Activated CD8-positive, alpha-beta memory T cell treated with anti-CD3 and anti-CD28 coated beads for 48 hours (primary cell): Measurements from ENCODE around the gene NGEF.

Experiments used
- DNase-seq, 3 experiments: peaks; one replicate each; pipeline ENCODE4 v3.0.0-alpha.2; 2020; ENCODE audit warnings: low read depth in 2 of 3, low spot score in 2 of 3

Gene NGEF

GRCh38 chr2:232887171-232887850 lies 125.7 kb downstream of the NGEF start:
- no peak for DNase-seq

- no peak for DNase-seq
Measured at GRCh38 chr2:232886632-232887031, 126.4 kb downstream of the NGEF start.

GRCh38 chr2:232886176-232886575 lies 126.9 kb downstream of the NGEF start:
- DNase-seq = no peak

- no peak for DNase-seq
Measured at GRCh38 chr2:232885264-232885961, 127.6 kb downstream of the NGEF start.

- no peak for DNase-seq
Measured at GRCh38 chr2:232884549-232885263, 128.3 kb downstream of the NGEF start.

GRCh38 chr2:232884001-232884421 lies 129.0 kb downstream of the NGEF start:
- DNase-seq = no peak

DNA sequence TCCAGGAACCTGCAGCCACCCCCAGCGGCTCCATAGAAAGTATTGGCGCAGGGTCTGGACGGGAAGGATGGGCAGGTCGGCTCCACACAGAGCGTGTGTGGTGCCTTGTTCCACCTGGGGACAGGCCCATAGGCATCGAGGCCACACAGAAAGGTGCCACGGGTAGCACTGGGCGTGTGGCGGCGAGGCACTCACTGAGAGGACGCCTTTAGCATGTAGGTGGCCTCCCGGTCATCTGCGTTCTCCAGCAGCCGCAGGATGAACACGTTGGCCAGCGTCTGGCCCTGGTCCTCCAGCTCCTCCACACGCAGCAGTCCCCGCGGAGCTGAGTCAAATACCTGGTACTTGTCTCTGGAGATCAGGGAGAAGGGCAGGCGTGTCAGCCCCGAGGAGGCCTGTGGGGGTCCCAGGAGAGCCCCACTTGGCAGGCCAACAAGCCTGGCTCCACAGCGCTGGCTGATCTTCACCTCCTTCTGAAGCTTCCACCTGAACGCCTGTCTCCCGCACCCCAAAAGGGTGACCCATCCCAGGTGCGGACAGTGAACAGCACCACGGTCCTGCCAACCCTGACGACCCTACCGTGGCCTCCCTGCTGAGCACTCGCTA lies 129.8 kb downstream of the NGEF start:
- DNase-seq = no peak

- no peak for DNase-seq
Measured at GRCh38 chr2:232882505-232883115, 130.4 kb downstream of the NGEF start.

DNA sequence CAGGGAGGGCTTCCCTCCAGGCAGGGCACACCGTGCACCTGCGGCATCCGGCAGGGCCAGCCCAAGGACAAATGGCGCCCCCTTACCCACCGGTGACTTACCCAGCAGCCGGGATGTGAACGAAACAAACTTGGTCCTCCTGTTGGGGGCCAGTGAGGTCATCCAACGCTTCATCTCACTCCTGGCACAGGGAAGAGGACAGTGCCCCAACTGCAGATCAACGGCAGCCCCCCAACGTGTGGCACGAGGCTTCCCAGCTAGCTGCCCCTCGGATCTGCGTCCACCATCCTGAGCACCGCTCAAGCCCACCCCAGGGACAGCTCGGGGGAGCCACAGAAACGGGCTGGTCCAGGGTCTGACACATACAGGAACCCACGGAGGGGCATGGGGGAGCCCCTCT lies 131.0 kb downstream of the NGEF start:
- DNase-seq = no peak

- DNase-seq = no peak
Measured at GRCh38 chr2:232880764-232881351, 132.2 kb downstream of the NGEF start.

GRCh38 chr2:232879618-232880494 lies 133.2 kb downstream of the NGEF start:
- no peak for DNase-seq

DNA sequence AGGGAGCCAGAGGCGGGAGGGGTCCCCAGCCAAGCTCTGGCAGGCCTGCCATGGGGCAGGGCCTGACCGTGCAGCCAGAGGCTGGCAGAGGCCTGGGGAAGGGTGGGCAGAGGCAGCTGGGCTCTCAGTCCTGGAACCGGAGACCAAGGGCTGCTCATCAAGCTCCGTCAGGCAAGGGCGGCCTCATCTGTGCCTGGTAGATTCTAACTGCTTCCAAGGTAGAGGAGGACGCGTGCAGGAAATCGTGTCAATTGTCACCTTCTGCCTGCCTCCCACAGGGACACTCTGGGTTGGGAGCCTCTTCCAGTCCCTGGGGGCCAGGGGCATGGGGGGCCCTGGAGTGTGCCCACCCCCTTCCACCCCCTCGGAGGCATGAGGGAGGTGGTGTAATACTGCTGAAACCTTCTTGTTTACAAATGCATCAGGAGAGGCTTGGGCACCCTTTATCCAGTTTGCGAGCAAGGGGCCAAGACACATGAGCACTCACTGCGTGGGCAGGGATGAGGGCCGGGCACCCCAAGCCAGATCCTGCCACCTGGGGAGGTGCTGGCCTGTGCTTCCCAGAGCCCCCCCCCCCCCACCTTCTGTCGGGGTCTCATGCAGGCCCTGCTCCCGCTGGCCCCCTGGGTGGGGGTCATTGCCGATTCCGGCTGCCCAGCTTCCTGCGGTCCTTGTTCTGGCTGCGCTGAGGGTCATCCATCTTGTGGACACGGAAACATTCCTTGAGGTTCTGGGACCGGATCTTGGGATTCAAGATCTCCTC lies 134.0 kb downstream of the NGEF start:
- no peak for DNase-seq

DNA sequence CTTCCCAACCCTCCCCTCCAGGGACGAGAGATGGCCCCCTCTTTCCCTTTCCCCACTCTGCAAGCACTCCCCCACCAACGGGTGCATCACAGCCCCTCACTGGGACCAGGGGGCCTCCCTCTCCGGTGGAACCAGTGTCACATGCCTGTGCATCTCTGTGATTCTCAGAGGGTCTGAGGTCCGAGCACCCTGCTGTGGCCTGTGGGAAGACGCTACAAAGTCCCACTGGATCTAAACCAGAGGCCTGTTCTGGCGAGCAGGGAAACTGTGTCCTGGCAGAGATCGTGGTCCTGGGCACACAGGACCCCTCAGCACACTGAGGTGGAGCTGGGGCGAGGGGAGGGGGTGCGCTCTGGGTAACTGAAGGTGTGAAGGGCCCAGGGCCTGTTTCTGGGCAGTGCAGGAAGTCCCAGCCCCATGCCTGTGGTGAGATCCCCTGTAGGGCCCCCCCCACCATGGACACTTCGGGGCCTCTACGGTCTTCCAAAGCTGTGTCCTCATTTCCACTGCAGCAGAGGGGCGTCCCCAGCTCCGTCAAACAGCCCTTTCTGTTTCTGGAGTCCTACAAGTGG lies 135.0 kb downstream of the NGEF start:
- DNase-seq = no peak

GRCh38 chr2:232876978-232877441 lies 136.0 kb downstream of the NGEF start:
- no peak for DNase-seq

GRCh38 chr2:232876161-232876977 lies 136.7 kb downstream of the NGEF start:
- no peak for DNase-seq

GRCh38 chr2:232875256-232876121 lies 137.6 kb downstream of the NGEF start:
- no peak for DNase-seq

- DNase-seq = no peak
Measured at GRCh38 chr2:232874677-232875223, 138.3 kb downstream of the NGEF start.
